ENCODE data around the gene METRNL. TPM values are rescaled to one million over a fixed set of nuclear protein-coding genes. Genes with fewer than 3 reads are reported as not detected.

The METRNL gene
- polyA plus RNA-seq, 3 donors, result 13.1 to 133 (median 29.8) TPM

GRCh38 chr17:83091257-83092141, 12.1 kb downstream of the METRNL start:
- Histone ChIP-seq H4K20me1 (ENCODE audit: insufficient read depth, low read length) (peaks cover 96% of the 10 kb centered on the region), H3K4me1 (ENCODE audit: control insufficient read depth in 1 of 2, insufficient read depth in 2 of 2, low read length in 2 of 2) (peaks cover 23 to 39% of the 10 kb centered on the region in 2 donors), H3K4me3 (replicated peaks in 1 of 3; ENCODE audit: low read depth in 2 of 3, low read length in 3 of 3) (no peak overlapping the region), H3K36me3 (replicated peaks in 1 of 2; ENCODE audit: control insufficient read depth in 1 of 2, insufficient read depth in 2 of 2, low read length in 2 of 2) (peaks cover 71 to 85% of the 10 kb centered on the region in 2 donors), H3K27ac (ENCODE audit: low read depth in 1 of 2, low read length in 2 of 2) (no peak overlapping the region), H3K79me2 (ENCODE audit: insufficient read depth, low read length) (peaks cover 60% of the 10 kb centered on the region), H2AFZ (ENCODE audit: insufficient read depth, low read depth, low read length, poor library complexity, severe bottlenecking) (no peak overlapping the region), H3K27me3 (ENCODE audit: control insufficient read depth in 2 of 2, insufficient read depth in 2 of 2, low read length in 2 of 2) (peaks cover 0 to 5% of the 10 kb centered on the region in 2 donors), H3K9ac (ENCODE audit: insufficient read depth, low read length, poor library complexity, severe bottlenecking) (no peak overlapping the region), H3K9me3 (replicated peaks in 1 of 2; ENCODE audit: control insufficient read depth in 1 of 2, insufficient read depth in 1 of 2, low read length in 2 of 2) (no peaks in the 10 kb centered on the region), H3K4me2 (replicated peaks; ENCODE audit: extremely low read depth, low read length, poor library complexity, severe bottlenecking) (no peak overlapping the region)
- TF ChIP-seq CTCF (IDR thresholded peaks at IDR 0.05), result no peak
- DNase-seq, result no peak
- no peak overlapping the region for H3K4me3 Mint-ChIP-seq
- H3K27ac Mint-ChIP-seq, result peak overlapping the region in 3 of 7 donors; percentile 24 to 56 (median 40)
- WGBS (ENCODE audit: insufficient coverage), result 93% methylated on average over 32 of the region's 35 CpGs
- H3K27me3 Mint-ChIP-seq (ENCODE audit: low read depth in 3 of 3), result peaks cover 0 to 3% (median 0%) of the 10 kb centered on the region in 3 donors
- intact Hi-C loops (cut with micrococcal nuclease), result loop anchor here in 1 of 2 donors (5.0 kb wide), 1 partner anchor 124 kb away; no protein-coding TSS in a partner anchor
- peaks cover 34% of the 10 kb centered on the region for H3K4me1 Mint-ChIP-seq
- peaks cover 0 to 1% (median 0%) of the 10 kb centered on the region in 7 donors for H3K9me3 Mint-ChIP-seq
- H3K36me3 Mint-ChIP-seq, result peaks cover 60 to 86% of the 10 kb centered on the region in 2 donors

GRCh38 chr17:83092186-83092585, 12.8 kb downstream of the METRNL start:
- Mint-ChIP-seq H3K27ac (peak overlapping the region in 2 of 7 donors; percentile 41 to 56), H3K4me1 (peaks cover 28% of the 10 kb centered on the region), H3K4me3 (no peak overlapping the region), H3K36me3 (peaks cover 59 to 86% of the 10 kb centered on the region in 2 donors), H3K9me3 (peaks cover 0 to 1% (median 0%) of the 10 kb centered on the region in 7 donors), H3K27me3 (ENCODE audit: low read depth in 3 of 3) (peaks cover under 1 to 8% (median 5%) of the 10 kb centered on the region in 3 donors)
- Histone ChIP-seq H4K20me1 (ENCODE audit: insufficient read depth, low read length) (peaks cover 96% of the 10 kb centered on the region), H3K9me3 (replicated peaks in 1 of 2; ENCODE audit: control insufficient read depth in 1 of 2, insufficient read depth in 1 of 2, low read length in 2 of 2) (no peaks in the 10 kb centered on the region), H3K36me3 (replicated peaks in 1 of 2; ENCODE audit: control insufficient read depth in 1 of 2, insufficient read depth in 2 of 2, low read length in 2 of 2) (peaks cover 70 to 81% of the 10 kb centered on the region in 2 donors), H3K4me1 (ENCODE audit: control insufficient read depth in 1 of 2, insufficient read depth in 2 of 2, low read length in 2 of 2) (peaks cover 22 to 32% of the 10 kb centered on the region in 2 donors), H3K4me2 (replicated peaks; ENCODE audit: extremely low read depth, low read length, poor library complexity, severe bottlenecking) (no peak overlapping the region), H3K27ac (ENCODE audit: low read depth in 1 of 2, low read length in 2 of 2) (no peak overlapping the region), H3K9ac (ENCODE audit: insufficient read depth, low read length, poor library complexity, severe bottlenecking) (no peak overlapping the region), H2AFZ (ENCODE audit: insufficient read depth, low read depth, low read length, poor library complexity, severe bottlenecking) (no peak overlapping the region), H3K27me3 (ENCODE audit: control insufficient read depth in 2 of 2, insufficient read depth in 2 of 2, low read length in 2 of 2) (peaks cover 0 to 5% of the 10 kb centered on the region in 2 donors), H3K4me3 (replicated peaks in 1 of 3; ENCODE audit: low read depth in 2 of 3, low read length in 3 of 3) (no peak overlapping the region), H3K79me2 (ENCODE audit: insufficient read depth, low read length) (peaks cover 53% of the 10 kb centered on the region)
- TF ChIP-seq CTCF (IDR thresholded peaks at IDR 0.05), result no peak
- intact Hi-C loops (cut with micrococcal nuclease), result loop anchor here in 1 of 2 donors (5.0 kb wide), 1 partner anchor 125 kb away; no protein-coding TSS in a partner anchor
- 98% methylated on average over 13 of the region's 26 CpGs for WGBS (ENCODE audit: insufficient coverage)
- DNase-seq, result no peak

All from CD14-positive monocyte (primary cell).